ENCODE results near the gene PBX1.

Gene PBX1

DNA sequence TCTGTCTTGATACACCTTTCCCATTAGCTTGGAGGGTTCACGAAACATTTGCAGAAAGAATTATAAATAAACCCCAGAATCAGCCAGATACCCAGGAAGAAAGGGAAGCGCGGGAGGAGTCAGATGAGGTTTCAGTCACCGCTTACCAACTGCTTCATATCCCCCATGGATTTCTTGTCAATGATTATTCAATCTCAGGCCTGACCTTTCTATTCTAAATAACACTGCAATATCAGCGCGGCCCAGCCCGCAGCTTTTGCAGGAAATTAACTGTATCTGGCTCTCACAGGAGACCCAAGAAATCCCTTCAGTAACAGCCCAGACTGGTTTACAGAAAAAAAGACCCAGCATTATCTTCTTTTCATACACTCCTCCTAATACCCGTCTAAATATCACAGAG lies 308.6 kb downstream of the PBX1 start:
- DNase-seq (ENCODE audit: low read depth), result no peak

DNA sequence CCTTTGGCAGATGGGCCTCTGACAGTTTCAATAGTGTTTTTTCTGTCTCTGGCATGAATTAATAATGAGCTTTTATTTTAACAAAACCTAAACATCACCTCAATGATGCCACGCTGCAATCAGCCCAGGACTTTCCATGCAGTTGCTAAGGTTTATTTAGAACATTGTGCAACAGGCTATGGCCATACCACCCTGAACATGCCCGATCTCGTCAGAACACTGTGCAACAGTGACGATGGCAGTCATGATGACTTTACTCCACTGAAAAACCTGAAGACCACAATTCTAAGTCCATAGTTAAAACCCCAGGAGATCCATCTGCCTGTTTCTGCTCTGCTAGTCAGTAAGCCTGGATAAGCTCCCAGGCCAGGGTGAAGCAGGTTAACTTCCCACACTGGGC lies 310.0 kb downstream of the PBX1 start:
- no peak for DNase-seq (ENCODE audit: low read depth)

DNA sequence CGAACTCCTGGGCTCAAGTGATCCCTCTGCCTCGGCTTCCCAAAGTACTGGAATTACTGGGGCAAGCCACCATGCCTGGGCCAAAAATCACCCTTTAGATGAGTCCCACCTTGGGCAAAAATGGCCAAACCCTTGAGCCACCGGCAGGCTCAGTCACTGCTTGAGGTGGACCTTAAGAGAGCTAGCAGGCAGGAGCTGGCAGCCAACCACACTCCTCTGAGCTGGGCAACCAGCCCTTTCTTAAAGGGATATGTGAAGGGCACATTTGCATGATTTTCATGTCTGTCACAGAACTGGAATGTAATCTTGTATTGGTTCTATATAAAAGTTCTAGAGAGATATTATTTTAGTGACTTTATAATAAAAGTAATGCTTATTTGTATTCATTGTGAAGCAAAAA lies 316.5 kb downstream of the PBX1 start:
- no peak for DNase-seq (ENCODE audit: low read depth)

DNA sequence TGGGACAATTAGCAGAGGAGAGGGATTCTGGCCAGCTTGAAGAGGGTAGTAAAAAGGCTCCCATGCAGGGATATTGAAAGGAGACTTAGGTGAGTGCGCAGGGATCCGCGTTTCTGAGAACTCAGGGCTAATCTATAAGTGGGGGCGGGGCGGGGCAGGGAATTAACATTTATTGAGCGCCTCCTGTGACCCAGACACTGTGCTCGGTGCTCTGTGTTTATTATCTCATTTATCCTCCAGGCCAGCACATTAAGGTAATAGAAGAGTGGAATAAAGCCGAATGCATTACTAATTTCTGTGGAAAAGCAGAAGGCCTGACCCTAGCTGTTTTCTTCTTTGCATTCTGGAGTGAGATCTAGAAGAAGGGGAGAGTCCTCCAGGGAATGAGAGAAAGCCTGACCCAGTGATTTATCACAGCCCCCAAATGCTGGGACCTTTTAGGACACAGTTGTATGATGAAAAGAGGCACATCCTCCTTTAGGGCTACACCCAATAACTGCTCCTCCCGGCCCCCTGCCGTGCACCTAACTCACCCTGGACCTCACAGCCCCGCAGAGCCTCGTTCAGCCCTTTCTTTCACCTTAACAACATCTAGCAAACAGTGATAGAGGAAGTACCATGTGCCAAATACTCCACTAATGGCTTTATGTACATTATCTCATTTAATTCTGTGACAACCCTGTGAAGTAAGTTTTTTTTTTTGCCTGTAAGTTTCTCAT lies 317.6 kb downstream of the PBX1 start:
- DNase-seq (ENCODE audit: low read depth), result no peak

DNA sequence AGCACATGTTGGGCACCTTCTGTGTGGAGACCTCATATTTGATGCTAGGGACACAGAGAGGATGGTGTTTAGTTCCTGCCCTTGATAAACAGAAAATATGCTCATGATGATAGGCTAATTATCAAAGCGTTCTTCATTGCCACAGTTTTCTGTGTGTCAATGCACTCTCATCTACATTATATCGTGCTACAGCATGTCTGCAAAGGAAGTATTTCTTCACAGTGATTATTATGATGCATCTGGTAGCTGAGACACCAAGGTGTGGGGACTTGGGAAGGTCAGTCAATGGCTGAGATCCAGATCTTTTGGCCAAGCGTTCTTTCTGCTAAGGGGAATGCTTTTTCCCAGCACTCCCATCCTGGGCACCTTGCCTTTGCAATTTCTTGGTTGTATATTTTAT lies 321.2 kb downstream of the PBX1 start:
- no peak for DNase-seq (ENCODE audit: low read depth)

DNA sequence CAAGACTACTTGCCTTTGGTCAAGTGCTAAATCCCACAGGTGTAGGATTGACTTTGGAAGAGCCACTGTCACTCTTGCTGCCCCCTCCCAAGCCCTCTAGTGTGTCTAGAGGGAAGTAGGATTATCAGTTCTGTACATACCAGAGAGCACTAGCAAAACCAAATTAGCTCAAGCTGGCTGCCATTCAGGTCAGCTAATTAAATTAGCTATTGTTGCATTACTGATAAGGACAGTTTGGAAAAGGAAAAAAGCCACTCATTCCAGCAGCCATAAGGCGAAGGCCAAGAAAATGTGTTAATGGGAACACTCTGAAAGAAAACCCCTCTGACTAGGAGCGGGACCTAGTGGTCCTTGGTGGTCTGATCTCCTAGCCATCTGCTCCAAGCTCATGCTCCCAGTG lies 321.7 kb downstream of the PBX1 start:
- DNase-seq (ENCODE audit: low read depth), result no peak

DNA sequence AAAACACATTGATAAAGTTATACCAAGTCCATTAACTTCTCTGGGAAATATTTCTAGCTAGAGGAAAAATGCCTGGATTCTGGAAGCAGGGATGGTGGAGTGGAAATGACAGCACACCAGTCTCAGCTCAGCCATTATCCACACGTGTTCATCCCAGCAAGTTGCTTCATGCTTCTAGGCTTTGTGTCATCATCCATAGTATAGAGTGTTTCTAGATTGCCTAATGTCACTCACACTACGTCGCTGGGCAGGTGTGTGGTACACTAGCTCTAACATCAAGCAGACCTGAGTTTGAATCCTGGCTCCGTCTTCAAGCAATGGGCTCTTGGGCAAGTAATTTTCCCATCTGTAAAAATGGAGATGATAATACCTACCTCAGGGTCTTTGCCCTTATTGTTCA lies 326.3 kb downstream of the PBX1 start:
- no peak for DNase-seq (ENCODE audit: low read depth)

DNA sequence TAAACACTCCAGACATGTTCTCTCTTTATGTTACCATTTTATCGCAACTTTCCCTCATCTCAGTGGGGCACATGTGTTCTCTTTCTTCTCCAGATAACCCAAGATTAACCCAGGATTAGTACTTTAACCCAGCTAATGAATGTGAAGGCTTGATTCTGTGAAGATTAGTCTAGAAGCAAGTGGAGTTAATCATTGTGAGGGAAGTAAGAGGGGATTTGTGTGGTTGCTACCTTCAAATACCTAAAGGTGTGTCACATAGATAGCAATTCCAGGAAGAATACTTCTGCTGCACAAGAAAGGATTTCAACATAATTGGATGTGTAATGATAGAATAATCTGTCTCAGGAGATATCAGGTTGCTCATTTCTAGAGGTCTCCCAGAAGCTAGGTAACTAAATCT lies 327.1 kb downstream of the PBX1 start:
- DNase-seq (ENCODE audit: low read depth), result no peak

DNA sequence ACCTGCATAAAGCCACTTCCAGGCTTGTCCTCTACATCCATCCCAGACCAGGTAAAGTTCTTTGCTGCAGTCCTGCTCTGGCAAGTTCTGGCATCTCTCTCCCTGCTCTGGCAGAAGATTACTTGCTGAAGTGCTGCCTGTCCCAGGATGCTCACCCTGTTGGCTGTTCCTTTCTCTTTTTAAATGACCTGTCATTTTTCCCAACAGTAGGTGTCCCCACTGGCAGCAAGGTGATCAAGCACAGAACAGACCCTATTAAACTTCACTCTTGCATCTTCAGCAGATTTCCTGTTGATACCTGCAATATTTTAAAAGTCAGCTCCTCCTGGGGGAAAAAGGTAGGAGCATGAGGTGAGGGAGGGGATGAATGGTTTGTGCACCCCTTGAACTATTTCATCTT lies 332.6 kb downstream of the PBX1 start:
- no peak for DNase-seq (ENCODE audit: low read depth)

DNA sequence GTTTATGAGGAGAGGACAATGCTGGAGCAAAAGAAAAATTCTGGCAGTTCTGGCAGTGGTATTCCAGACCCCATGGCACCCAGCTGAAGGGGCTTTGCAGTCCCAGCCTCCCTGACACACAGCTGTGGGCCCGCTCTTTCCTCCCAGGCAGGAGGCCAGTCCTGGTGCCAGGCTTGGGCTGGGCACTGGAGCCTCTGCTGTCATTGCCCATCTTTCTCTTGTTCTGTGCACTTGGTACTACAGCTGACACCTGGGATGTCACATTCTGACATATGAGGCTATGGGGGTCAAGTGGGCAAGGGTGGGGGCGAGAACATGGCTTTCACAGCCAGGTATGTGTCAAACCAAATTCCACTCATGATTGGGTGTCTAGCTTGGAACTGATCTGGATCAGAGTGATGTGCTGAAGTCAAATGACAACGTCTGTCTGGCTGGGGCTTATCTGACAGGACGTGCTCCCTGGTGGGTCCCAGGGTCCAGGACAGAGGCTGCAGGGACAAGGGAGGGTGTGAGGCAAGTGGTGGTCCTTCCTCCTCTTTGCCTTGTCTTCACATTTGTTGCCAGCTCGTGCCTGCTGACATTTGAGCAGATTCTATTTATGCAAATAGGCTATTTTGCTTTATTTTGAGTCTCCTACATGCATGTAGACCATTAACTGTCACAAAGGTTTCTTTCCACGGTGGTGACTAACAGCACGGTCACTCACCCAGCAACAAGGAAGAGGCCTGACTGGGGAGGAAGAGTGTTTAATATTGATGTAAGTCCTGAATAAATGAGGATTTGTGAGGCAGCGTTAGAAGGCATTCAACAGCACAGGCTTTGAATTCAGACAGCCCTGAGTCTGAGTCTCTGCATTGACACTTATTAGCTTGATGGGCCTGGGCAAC lies 336.3 kb downstream of the PBX1 start:
- no peak for DNase-seq (ENCODE audit: low read depth)

DNA sequence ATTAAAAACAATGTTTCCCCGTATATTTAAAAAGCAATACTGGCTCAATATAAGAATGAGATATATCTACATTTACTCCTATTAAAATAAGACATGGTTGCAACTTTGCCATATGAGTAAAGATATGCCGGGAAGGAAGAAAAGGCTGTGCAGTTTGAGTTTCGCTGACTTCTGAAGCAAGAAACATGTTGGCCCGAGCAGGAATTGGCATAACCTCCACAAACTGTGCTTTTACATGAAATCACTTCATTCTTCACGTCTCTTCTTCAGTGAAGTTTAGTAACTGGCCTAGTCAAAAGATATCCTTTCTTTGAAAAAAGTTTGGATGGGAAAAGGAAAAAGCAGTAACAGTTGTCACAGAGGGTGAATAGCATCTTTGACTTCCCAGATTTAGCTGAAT lies 342.0 kb downstream of the PBX1 start:
- no peak for DNase-seq (ENCODE audit: low read depth)

Measured in stimulated activated CD4-positive, alpha-beta T cell treated with anti-CD3 and anti-CD28 coated beads, Interleukin-2, amount 100 ng/mL, for 4 hours (primary cell).